GM12878 (cell line): ENCODE measurements around the gene OLFM1. TPM values are rescaled to one million over a fixed set of nuclear protein-coding genes. Genes with fewer than 3 reads are reported as not detected.

ENCODE experiments used
- ATAC-seq: fragments of 200-7000 bp; cut with Tn5 transposase; 3 replicates; pipeline ENCODE4 v1.9.1; 2020; ENCODE audit warnings: mild to moderate bottlenecking, moderate library complexity
- BruUV-seq: library from RNA; stranded (reverse); fragments of 400-500 nt; replicated peaks from 2 replicates; lab custom pipeline; 2021; lab: Mats Ljungman, UMichigan
- CTCF ChIA-PET: fragments of 300-600 bp; sonication (Branson Sonifier 250); formaldehyde crosslinking; extraction: SDS; loops from one replicate; lab custom pipeline; 2021; ENCODE audit warnings: inconsistent platforms; lab: Yijun Ruan, JAX
- POLR2A ChIA-PET: fragments of 350-600 bp; formaldehyde crosslinking; extraction: SDS; loops from one replicate; lab custom pipeline; 2021; ENCODE audit warnings: inconsistent platforms; lab: Charles Lee
- RAD21 ChIA-PET: fragments of 300-600 bp; sonication (Branson Sonifier 250); formaldehyde crosslinking; loops from one replicate; lab custom pipeline; 2023; ENCODE audit warnings: antibody characterized with exemption; ENCODE audit not compliant: unreplicated experiment; lab: Charles Lee
- SMC1A ChIA-PET: fragments of 300-600 bp; sonication (Branson Sonifier 250); formaldehyde crosslinking; loops from one replicate; lab custom pipeline; 2023; ENCODE audit not compliant: unreplicated experiment, uncharacterized antibody; lab: Charles Lee
- DNase-seq: peaks from one replicate; pipeline ENCODE4 v3.0.0-alpha.2; 2011; ENCODE audit warnings: low read depth, low spot score
- FAIRE-seq: peaks from 3 replicates; lab custom pipeline; 2011; peaks lifted over from hg19 to GRCh38; lab: Jason Lieb, UNC
- H2AFZ ChIP-seq: 2 replicates; pipeline ENCODE4 v1.6.0; 2011; ENCODE audit warnings: low read depth, low read length, control low read depth; ENCODE audit not compliant: control insufficient read depth
- H3K27ac ChIP-seq: 2 replicates; pipeline ENCODE4 v1.5.1; 2011; ENCODE audit warnings: control low read depth; ENCODE audit not compliant: control insufficient read depth, insufficient read depth
- H3K27me3 ChIP-seq, 2 experiments: replicated peaks in 1 of 2; 2 replicates each; pipeline versions ENCODE4 v1.6.0 to v1.6.1; 2011; ENCODE audit warnings: low read length in 1 of 2; ENCODE audit not compliant: control insufficient read depth in 2 of 2, insufficient read depth in 2 of 2
- H3K36me3 ChIP-seq, 2 experiments: 2 replicates each; pipeline ENCODE4 v1.5.1; 2011; ENCODE audit warnings: low read length in 1 of 2; ENCODE audit not compliant: control insufficient read depth in 2 of 2, insufficient read depth in 2 of 2
- H3K4me1 ChIP-seq: 2 replicates; pipeline ENCODE4 v1.6.1; 2011; ENCODE audit warnings: mild to moderate bottlenecking, low read length, moderate library complexity, mixed read lengths; ENCODE audit not compliant: control insufficient read depth, insufficient read depth
- H3K4me2 ChIP-seq: 2 replicates; pipeline ENCODE4 v1.6.0; 2011; ENCODE audit warnings: control low read depth; ENCODE audit not compliant: control insufficient read depth, insufficient read depth
- H3K4me3 ChIP-seq: fragments of 200-600 bp; sonication (generic); 2 replicates; pipeline ENCODE4 v1.5.1; 2016
- H3K79me2 ChIP-seq: 2 replicates; pipeline ENCODE4 v1.6.0; 2011; ENCODE audit warnings: low read length; ENCODE audit not compliant: control insufficient read depth, insufficient read depth
- H3K9ac ChIP-seq: 2 replicates; pipeline ENCODE4 v1.8.0; 2011; ENCODE audit warnings: low read length, control low read depth, mixed read lengths; ENCODE audit not compliant: control insufficient read depth, insufficient read depth
- H3K9me3 ChIP-seq: replicated peaks from 3 replicates; pipeline ENCODE4 v1.5.1; 2011; ENCODE audit warnings: mild to moderate bottlenecking, low read length; ENCODE audit not compliant: control insufficient read depth, insufficient read depth
- H4K20me1 ChIP-seq: 2 replicates; pipeline ENCODE4 v1.6.0; 2011; ENCODE audit not compliant: control insufficient read depth, insufficient read depth
- CHD1 ChIP-seq: IDR thresholded peaks from 2 replicates; pipeline ENCODE4 v1.6.1; 2012; ENCODE audit warnings: low read depth, low read length, improper control_type of control experiment
- CUX1 ChIP-seq: IDR thresholded peaks from 2 replicates; pipeline ENCODE4 v1.6.1; 2012; ENCODE audit warnings: improper control_type of control experiment, low read depth, low read length; ENCODE audit not compliant: insufficient replicate concordance
- ETV6 ChIP-seq, 2 experiments: fragments of 450-650 bp in 1 of 2; IDR thresholded peaks in 1 of 2; conservative IDR thresholded peaks in 1 of 2; 2 replicates each; pipeline ENCODE4 v1.6.1; 2014; ENCODE audit warnings: antibody characterized with exemption in 1 of 2, borderline replicate concordance in 1 of 2, low read depth in 1 of 2, mild to moderate bottlenecking in 1 of 2, moderate library complexity in 1 of 2
- HCFC1 ChIP-seq: fragments of 150-350 bp; IDR thresholded peaks from 2 replicates; pipeline ENCODE4 v1.6.1; 2014; ENCODE audit warnings: low read length
- IRF4 ChIP-seq: IDR thresholded peaks from 2 replicates; pipeline ENCODE4 v1.6.1; 2011; ENCODE audit warnings: low read depth, low read length
- LARP7 ChIP-seq: fragments of 450-650 bp; IDR thresholded peaks from 2 replicates; pipeline ENCODE4 v1.6.1; 2017; ENCODE audit warnings: mild to moderate bottlenecking
- MLLT1 ChIP-seq: fragments of 450-650 bp; IDR thresholded peaks from 2 replicates; pipeline ENCODE4 v1.6.1; 2016; ENCODE audit warnings: mild to moderate bottlenecking
- NFXL1 ChIP-seq: fragments of 450-650 bp; IDR thresholded peaks from 2 replicates; pipeline ENCODE4 v1.6.1; 2017; ENCODE audit warnings: antibody characterized with exemption, mild to moderate bottlenecking, borderline replicate concordance
- POU2F2 ChIP-seq: IDR thresholded peaks from 3 replicates; pipeline ENCODE4 v1.6.1; 2011; ENCODE audit warnings: low read depth, mild to moderate bottlenecking, low read length, borderline replicate concordance
- SIX5 ChIP-seq: IDR thresholded peaks from 2 replicates; pipeline ENCODE4 v1.6.1; 2011; ENCODE audit warnings: mild to moderate bottlenecking, low read depth, low read length, moderate library complexity; ENCODE audit not compliant: severe bottlenecking
- SREBF2 ChIP-seq: IDR thresholded peaks from 2 replicates; pipeline ENCODE4 v1.6.1; 2012; ENCODE audit warnings: mild to moderate bottlenecking, low read length
- STAT1 ChIP-seq: fragments of 450-650 bp; conservative IDR thresholded peaks from 2 replicates; pipeline ENCODE4 v1.6.1; 2014; ENCODE audit warnings: antibody characterized with exemption, mild to moderate bottlenecking
- ZNF24 ChIP-seq: fragments of 450-650 bp; IDR thresholded peaks from 2 replicates; pipeline ENCODE4 v1.6.1; 2017; ENCODE audit warnings: antibody characterized with exemption, mild to moderate bottlenecking
- ZNF384 ChIP-seq: IDR thresholded peaks from 2 replicates; pipeline ENCODE4 v1.6.1; 2012; ENCODE audit warnings: low read depth, mild to moderate bottlenecking, low read length, improper control_type of control experiment, borderline replicate concordance
- WGBS: methylation state at CpG from one replicate; pipeline ENCODE4 v1.1.6; 2016; ENCODE audit warnings: low lambda C conversion rate; ENCODE audit not compliant: insufficient replicate concordance, insufficient coverage; ENCODE audit errors: missing lambda C conversion rate; 5-methylcytosine and 5-hydroxymethylcytosine counted together
- in situ Hi-C: fragments of 300-500 bp; cut with MboI; formaldehyde crosslinking; loops from 9 replicates; pipeline ENCODE4 v1.14.3; 2018; ENCODE audit warnings: mixed read lengths
- intact Hi-C: fragments of 100-400 bp; cut with micrococcal nuclease; formaldehyde crosslinking; loops from one replicate; pipeline ENCODE4 v1.14.2; 2022; ENCODE audit not compliant: unreplicated experiment
- polyA plus RNA-seq, 11 experiments: library from polyadenylated mRNA; depleted of rRNA in 4 of 11; unstranded in 6 of 11; stranded (reverse) in 5 of 11; fragments of >200 nt; fragmentation: Nextera tagmentation in 4 of 11; fragmentation: Illumina TruSeq in 1 of 11; extraction: Ambion mirVana in 4 of 11; extraction: Trizol in 1 of 11; gene quantifications; 1 replicate in 1 of 11; 2 replicates in 10 of 11; pipeline versions ENCODE4 v1.2.1 to v1.2.3, GENCODE V29; 2011 to 2016; ENCODE audit warnings: inconsistent platforms in 2 of 11, missing spikeins in 2 of 11, low read depth in 1 of 11
- total RNA-seq, 4 experiments: library from RNA; depleted of rRNA in 3 of 4; stranded (reverse); fragments of >200 nt in 3 of 4; fragmentation: Illumina TruSeq in 1 of 4; extraction: Trizol in 1 of 4; gene quantifications; 2 replicates each; pipeline versions ENCODE4 v1.2.1 to v1.2.3, GENCODE V29; 2013 to 2021
- TF ChIP-seq, protein P1 (sequence below): IDR thresholded peaks from 2 replicates; pipeline ENCODE4 v1.6.1; 2012; ENCODE audit warnings: low read depth, low read length, improper control_type of control experiment
- TF ChIP-seq, protein P2 (sequence below), 3 experiments: IDR thresholded peaks in 2 of 3; conservative IDR thresholded peaks in 1 of 3; 2 replicates each; pipeline ENCODE4 v1.5.1; 2011; ENCODE audit warnings: low read depth in 3 of 3, low read length in 3 of 3, mild to moderate bottlenecking in 3 of 3, control low read depth in 2 of 3, moderate library complexity in 2 of 3, inconsistent platforms in 1 of 3, mixed read lengths in 1 of 3; ENCODE audit not compliant: control insufficient read depth in 2 of 3, insufficient read depth in 1 of 3; ENCODE audit errors: extremely low read depth in 1 of 3

The OLFM1 gene
- total and polyA plus RNA-seq, 10 of the 15 experiments (the other 5 are each of a cell fraction or from before 2014, with no cell fraction given): not detected

- intact Hi-C loops (no loop called here), in situ Hi-C loops (no loop called here)
- Histone ChIP-seq H4K20me1 (no peaks in the 10 kb centered on the region), H3K36me3 (no peaks in the 10 kb centered on the region), H3K9ac (no peak overlapping the region), H3K4me3 (no peak overlapping the region), H3K4me2 (no peak overlapping the region), H2AFZ (no peak overlapping the region), H3K27ac (no peak overlapping the region), H3K9me3 (no peaks in the 10 kb centered on the region), H3K27me3 (peaks cover 0 to 5% of the 10 kb centered on the region in 2 experiments; a peak in 3 of 4 replicates), H3K79me2 (no peaks in the 10 kb centered on the region), H3K4me1 (no peaks in the 10 kb centered on the region)
- DNase-seq (no peak), FAIRE-seq (no peak), ATAC-seq (no peak)
- ChIA-PET RAD21 (no interaction called here), SMC1A (no interaction called here), CTCF (no interaction called here), POLR2A (no interaction called here)
- no TSS peak for BruUV-seq
- 21% methylated on average over 14 of the region's 14 CpGs for WGBS
- TF ChIP-seq MLLT1 (no peak), POU2F2 (no peak), SIX5 (no peak), SREBF2 (no peak), LARP7 (no peak), IRF4 (no peak), CUX1 (no peak), ZNF24 (no peak), ETV6 (conservative IDR thresholded peaks at IDR 0.05 in 1 of 2, IDR thresholded peaks at IDR 0.05 in 1 of 2; ENCODE audit: borderline replicate concordance in 1 of 2, low read depth in 1 of 2) (no peak), HCFC1 (no peak), STAT1 (no peak), NFXL1 (no peak), CHD1 (no peak), ZNF384 (no peak)
- TF ChIP-seq, protein P1, sequence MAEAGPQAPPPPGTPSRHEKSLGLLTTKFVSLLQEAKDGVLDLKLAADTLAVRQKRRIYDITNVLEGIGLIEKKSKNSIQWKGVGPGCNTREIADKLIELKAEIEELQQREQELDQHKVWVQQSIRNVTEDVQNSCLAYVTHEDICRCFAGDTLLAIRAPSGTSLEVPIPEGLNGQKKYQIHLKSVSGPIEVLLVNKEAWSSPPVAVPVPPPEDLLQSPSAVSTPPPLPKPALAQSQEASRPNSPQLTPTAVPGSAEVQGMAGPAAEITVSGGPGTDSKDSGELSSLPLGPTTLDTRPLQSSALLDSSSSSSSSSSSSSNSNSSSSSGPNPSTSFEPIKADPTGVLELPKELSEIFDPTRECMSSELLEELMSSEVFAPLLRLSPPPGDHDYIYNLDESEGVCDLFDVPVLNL: no peak
- TF ChIP-seq, protein P2, sequence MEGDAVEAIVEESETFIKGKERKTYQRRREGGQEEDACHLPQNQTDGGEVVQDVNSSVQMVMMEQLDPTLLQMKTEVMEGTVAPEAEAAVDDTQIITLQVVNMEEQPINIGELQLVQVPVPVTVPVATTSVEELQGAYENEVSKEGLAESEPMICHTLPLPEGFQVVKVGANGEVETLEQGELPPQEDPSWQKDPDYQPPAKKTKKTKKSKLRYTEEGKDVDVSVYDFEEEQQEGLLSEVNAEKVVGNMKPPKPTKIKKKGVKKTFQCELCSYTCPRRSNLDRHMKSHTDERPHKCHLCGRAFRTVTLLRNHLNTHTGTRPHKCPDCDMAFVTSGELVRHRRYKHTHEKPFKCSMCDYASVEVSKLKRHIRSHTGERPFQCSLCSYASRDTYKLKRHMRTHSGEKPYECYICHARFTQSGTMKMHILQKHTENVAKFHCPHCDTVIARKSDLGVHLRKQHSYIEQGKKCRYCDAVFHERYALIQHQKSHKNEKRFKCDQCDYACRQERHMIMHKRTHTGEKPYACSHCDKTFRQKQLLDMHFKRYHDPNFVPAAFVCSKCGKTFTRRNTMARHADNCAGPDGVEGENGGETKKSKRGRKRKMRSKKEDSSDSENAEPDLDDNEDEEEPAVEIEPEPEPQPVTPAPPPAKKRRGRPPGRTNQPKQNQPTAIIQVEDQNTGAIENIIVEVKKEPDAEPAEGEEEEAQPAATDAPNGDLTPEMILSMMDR (IDR thresholded peaks at IDR 0.05 in 2 of 3, conservative IDR thresholded peaks at IDR 0.05 in 1 of 3; ENCODE audit: control insufficient read depth in 2 of 3, extremely low read depth in 1 of 3, insufficient read depth in 1 of 3, low read depth in 3 of 3, low read length in 3 of 3): no peak
Observed at GRCh38 chr9:135110416-135110815, 22.9 kb downstream of the OLFM1 start.
